Peyer's patch (tissue), 4 donors: ENCODE results near the gene FOXJ1. TPM values are rescaled to one million over a fixed set of nuclear protein-coding genes. Genes with fewer than 3 reads are reported as not detected.
A peak's percentile ranks its signal among the peaks of the same experiment; 100 is the strongest.

Experiments used
- DNase-seq, 3 donors: peaks; one replicate each; pipeline ENCODE4 v3.0.0-alpha.2; 2017 to 2019
- H3K27ac ChIP-seq, 4 donors: fragments of 200-600 bp; sonication (generic); one replicate each; pipeline ENCODE4 v1.5.1; 2016 to 2019
- H3K27me3 ChIP-seq, 2 donors: fragments of 200-600 bp; sonication (generic); one replicate each; pipeline ENCODE4 v1.5.1; 2019
- H3K36me3 ChIP-seq, 3 donors: fragments of 200-600 bp; sonication (generic); one replicate each; pipeline ENCODE4 v1.5.1; 2016 to 2019
- H3K4me1 ChIP-seq, 4 donors: fragments of 200-600 bp; sonication (generic); one replicate each; pipeline ENCODE4 v1.5.1; 2016 to 2019
- H3K4me3 ChIP-seq, 4 donors: fragments of 200-600 bp; sonication (generic); 1 replicate in 3 of 4; 2 replicates in 1 of 4; pipeline ENCODE4 v1.5.1; 2016 to 2019; ENCODE audit warnings: mild to moderate bottlenecking in 1 of 4
- H3K9me3 ChIP-seq, 4 donors: fragments of 200-600 bp; sonication (generic); one replicate each; pipeline ENCODE4 v1.5.1; 2016 to 2019; ENCODE audit warnings: mild to moderate bottlenecking in 1 of 4
- CTCF ChIP-seq, 6 experiments: fragments of 450-650 bp in 4 of 6; fragments of 200-600 bp in 2 of 6; sonication (generic) in 1 of 6; IDR thresholded peaks; one replicate each; pipeline ENCODE4 v1.5.1; 2017 to 2019; ENCODE audit warnings: antibody characterized with exemption in 6 of 6, mild to moderate bottlenecking in 3 of 6, moderate library complexity in 1 of 6
- POLR2A ChIP-seq, 2 donors: fragments of 450-650 bp; IDR thresholded peaks; one replicate each; pipeline ENCODE4 v1.5.1; 2017; ENCODE audit warnings: antibody characterized with exemption in 2 of 2, mild to moderate bottlenecking in 2 of 2, moderate library complexity in 2 of 2
- total RNA-seq, 4 donors: library from RNA; depleted of rRNA; stranded (reverse); fragments of >200 nt; gene quantifications; one replicate each; pipeline ENCODE4 v1.1.0, GENCODE V29; 2016

The FOXJ1 gene
- total RNA-seq, 4 donors from 2014 or later: not detected

GRCh38 chr17:76184290-76184689 is 43.2 kb upstream of the FOXJ1 start:
- no peaks in the 10 kb centered on the region for H3K4me1 ChIP-seq
- no peak for DNase-seq
- TF ChIP-seq POLR2A (IDR thresholded peaks at IDR 0.05) (no peak), CTCF (IDR thresholded peaks at IDR 0.05) (no peak)
- H3K27me3 ChIP-seq: no peaks in the 10 kb centered on the region
- no peaks in the 10 kb centered on the region for H3K9me3 ChIP-seq
- H3K27ac ChIP-seq: no peak overlapping the region
- no peaks in the 10 kb centered on the region for H3K36me3 ChIP-seq
- no peak overlapping the region for H3K4me3 ChIP-seq

GRCh38 chr17:76182016-76182764 is 41.1 kb upstream of the FOXJ1 start:
- Histone ChIP-seq H3K4me1 (no peaks in the 10 kb centered on the region), H3K9me3 (no peaks in the 10 kb centered on the region), H3K4me3 (no peak overlapping the region), H3K27me3 (no peaks in the 10 kb centered on the region), H3K27ac (peak overlapping the region in 1 of 4 donors; percentile 40), H3K36me3 (no peaks in the 10 kb centered on the region)
- TF ChIP-seq CTCF (IDR thresholded peaks at IDR 0.05) (peak; percentile 87 to 92 (median 90)), POLR2A (IDR thresholded peaks at IDR 0.05) (no peak)
- peak; percentile 92 to 97 (median 93) for DNase-seq

- Histone ChIP-seq H3K4me1 (no peaks in the 10 kb centered on the region), H3K9me3 (no peaks in the 10 kb centered on the region), H3K36me3 (no peaks in the 10 kb centered on the region), H3K27ac (peak overlapping the region; percentile 22 to 65 (median 34)), H3K4me3 (no peak overlapping the region), H3K27me3 (no peaks in the 10 kb centered on the region)
- DNase-seq: no peak
- no peak for TF ChIP-seq POLR2A (IDR thresholded peaks at IDR 0.05)
- TF ChIP-seq CTCF (IDR thresholded peaks at IDR 0.05): peak in 3 of 6 experiments; percentile 7 to 37 (median 31)
Observed at GRCh38 chr17:76179496-76180467, 38.7 kb upstream of the FOXJ1 start.

- H3K9me3 ChIP-seq: no peaks in the 10 kb centered on the region
- TF ChIP-seq CTCF (IDR thresholded peaks at IDR 0.05): no peak
- no peak for TF ChIP-seq POLR2A (IDR thresholded peaks at IDR 0.05)
- DNase-seq: no peak
Observed at GRCh38 chr17:76178124-76178523, 37.1 kb upstream of the FOXJ1 start.

GRCh38 chr17:76176701-76177574 is 35.9 kb upstream of the FOXJ1 start:
- no peaks in the 10 kb centered on the region for H3K9me3 ChIP-seq
- no peak overlapping the region for H3K27ac ChIP-seq
- no peaks in the 10 kb centered on the region for H3K4me1 ChIP-seq
- TF ChIP-seq POLR2A (IDR thresholded peaks at IDR 0.05): no peak
- no peak for TF ChIP-seq CTCF (IDR thresholded peaks at IDR 0.05)
- H3K36me3 ChIP-seq: no peaks in the 10 kb centered on the region
- H3K27me3 ChIP-seq: no peaks in the 10 kb centered on the region
- no peak overlapping the region for H3K4me3 ChIP-seq
- no peak for DNase-seq

More at GRCh38 chr17:76178124-76178523, 37.1 kb upstream of the FOXJ1 start:
- no peak overlapping the region for H3K27ac ChIP-seq
- no peaks in the 10 kb centered on the region for H3K36me3 ChIP-seq
- no peak overlapping the region for H3K4me3 ChIP-seq
- no peaks in the 10 kb centered on the region for H3K27me3 ChIP-seq
- H3K4me1 ChIP-seq: no peaks in the 10 kb centered on the region
